Small intestine (tissue), 7 donors: ENCODE data around the gene SLC1A7. TPM values are rescaled to one million over a fixed set of nuclear protein-coding genes. Genes with fewer than 3 reads are reported as not detected.

Source experiments
- DNase-seq, 2 donors: peaks; one replicate each; pipeline versions ENCODE4 v3.0.0 to v3.0.0-alpha.2; 2013
- FAIRE-seq: peaks from 2 replicates; lab custom pipeline; 2012; peaks lifted over from hg19 to GRCh38; lab: Jason Lieb, UNC
- H3K27ac ChIP-seq, 3 donors: one replicate each; pipeline ENCODE4 v1.5.1; 2013; ENCODE audit warnings: low read length in 2 of 3, mild to moderate bottlenecking in 2 of 3, control low read depth in 1 of 3, inconsistent platforms in 1 of 3, low read depth in 1 of 3, moderate library complexity in 1 of 3
- H3K27me3 ChIP-seq, 3 donors: one replicate each; pipeline ENCODE4 v1.6.1; 2013; ENCODE audit warnings: low read length in 3 of 3, inconsistent platforms in 1 of 3; ENCODE audit not compliant: control insufficient read depth in 3 of 3, insufficient read depth in 3 of 3
- H3K36me3 ChIP-seq, 3 donors: one replicate each; pipeline ENCODE4 v1.6.1; 2013; ENCODE audit warnings: low read length in 3 of 3, inconsistent platforms in 1 of 3, low read depth in 1 of 3, mild to moderate bottlenecking in 1 of 3, moderate library complexity in 1 of 3; ENCODE audit not compliant: control insufficient read depth in 3 of 3, insufficient read depth in 2 of 3
- H3K4me1 ChIP-seq, 3 donors: one replicate each; pipeline ENCODE4 v1.6.1; 2013; ENCODE audit warnings: low read length in 2 of 3, inconsistent platforms in 1 of 3, low read depth in 1 of 3, mild to moderate bottlenecking in 1 of 3, moderate library complexity in 1 of 3; ENCODE audit not compliant: control insufficient read depth in 3 of 3, insufficient read depth in 2 of 3
- H3K4me3 ChIP-seq, 3 donors: one replicate each; pipeline ENCODE4 v1.5.1; 2013; ENCODE audit warnings: low read length in 3 of 3, control low read depth in 1 of 3, inconsistent platforms in 1 of 3, low read depth in 1 of 3, mild to moderate bottlenecking in 1 of 3, moderate library complexity in 1 of 3
- H3K9me3 ChIP-seq, 2 donors: one replicate each; pipeline ENCODE4 v1.6.1; 2013; ENCODE audit warnings: low read depth in 1 of 2, low read length in 1 of 2; ENCODE audit not compliant: control insufficient read depth in 2 of 2, insufficient read depth in 1 of 2
- WGBS, 3 donors: extraction: QIAGEN DNeasy Blood & Tissue Kit; methylation state at CpG; one replicate each; pipeline ENCODE4 v1.1.7; 2013; 5-methylcytosine and 5-hydroxymethylcytosine counted together
- polyA plus RNA-seq, 4 donors: library from polyadenylated mRNA; stranded (reverse) in 3 of 4; unstranded in 1 of 4; fragments of 200-250 nt in 3 of 4; fragments of 120-200 nt in 1 of 4; gene quantifications; one replicate each; pipeline versions ENCODE4 v1.2.1 to v1.2.3, GENCODE V29; 2013
- donor health status: healthy with polysubstance abuse.
- donor health status: control.
- donor health status: control.
- donor health status: Bipolar disorder and iron deficiency.
- donor health status: healthy.

SLC1A7 gene
- polyA plus RNA-seq, 4 donors: 0.32 to 9.2 (median 4.7) TPM

DNA sequence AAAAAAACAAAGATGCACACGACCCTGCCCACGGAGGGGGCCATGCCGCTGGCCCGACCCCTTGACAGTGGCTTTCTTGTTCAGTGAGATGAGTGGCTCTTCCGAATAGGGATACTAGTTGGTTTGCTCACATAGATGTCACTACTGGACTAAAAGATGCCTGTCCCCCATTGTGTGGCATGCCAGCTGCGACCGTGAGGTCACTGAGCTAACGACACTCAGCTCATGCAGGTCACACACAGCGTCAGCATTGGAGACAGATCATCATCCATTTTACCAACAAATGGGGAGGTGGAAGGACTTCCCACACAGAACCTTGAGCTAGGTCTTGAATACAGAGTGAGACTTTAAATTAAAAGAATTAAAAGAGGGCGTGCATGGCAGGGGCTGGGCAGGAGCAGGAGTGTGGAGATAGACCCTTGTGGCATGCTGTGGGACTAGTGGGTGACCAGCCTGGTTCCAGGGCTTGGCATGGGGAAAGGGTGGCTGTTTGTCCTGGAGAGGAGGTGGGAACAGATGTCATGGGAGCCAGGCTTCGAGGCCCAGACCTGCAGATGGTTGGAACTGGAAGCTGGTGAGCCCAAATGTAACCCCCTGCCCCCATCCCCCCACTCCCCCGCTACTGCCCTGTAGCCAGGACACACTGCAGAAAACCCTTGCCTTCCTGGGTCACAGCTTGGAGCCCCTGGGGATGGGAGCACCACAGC, 12.4 kb downstream of the SLC1A7 start:
- Histone ChIP-seq H3K9me3 (no peaks in the 10 kb centered on the region), H3K4me1 (no peaks in the 10 kb centered on the region), H3K36me3 (peaks cover 0 to 3% (median 0%) of the 10 kb centered on the region in 3 donors), H3K27me3 (no peaks in the 10 kb centered on the region), H3K4me3 (no peak overlapping the region), H3K27ac (peak overlapping the region in 1 of 3 donors; percentile 63)
- no peak for FAIRE-seq
- DNase-seq: no peak
- WGBS, 3 donors: 77 to 82% (median 80%) methylated on average over 12 of the region's 12 CpGs

DNA sequence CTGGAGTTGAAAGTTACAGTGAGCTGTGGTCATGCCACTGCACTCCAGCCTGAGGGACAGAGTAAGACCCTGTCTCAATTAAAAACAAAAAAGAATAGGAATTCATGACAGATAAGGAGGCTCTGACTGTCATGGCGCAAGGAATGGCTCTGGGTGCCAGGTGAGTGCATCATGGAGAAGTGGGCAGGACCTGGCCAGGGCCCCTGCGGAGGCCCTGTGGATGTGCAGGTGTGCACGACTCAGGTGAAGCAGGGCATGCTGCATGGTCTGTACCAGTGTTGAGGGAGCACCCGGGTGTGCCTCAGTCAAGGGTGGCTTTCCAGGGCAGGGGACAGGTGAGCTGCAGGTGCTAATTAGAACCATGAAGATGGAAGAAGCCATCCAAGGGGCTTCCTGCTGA, 14.0 kb downstream of the SLC1A7 start:
- no peak for DNase-seq
- peaks cover 0 to 9% (median 0%) of the 10 kb centered on the region in 3 donors for H3K4me1 ChIP-seq
- no peak for FAIRE-seq
- 91 to 94% (median 94%) methylated on average over 4 of the region's 4 CpGs for WGBS, 3 donors
- H3K27me3 ChIP-seq: no peaks in the 10 kb centered on the region
- H3K27ac ChIP-seq: no peak overlapping the region
- no peak overlapping the region for H3K4me3 ChIP-seq
- H3K36me3 ChIP-seq: peaks cover 0 to 3% (median 0%) of the 10 kb centered on the region in 3 donors
- H3K9me3 ChIP-seq: no peaks in the 10 kb centered on the region

DNA sequence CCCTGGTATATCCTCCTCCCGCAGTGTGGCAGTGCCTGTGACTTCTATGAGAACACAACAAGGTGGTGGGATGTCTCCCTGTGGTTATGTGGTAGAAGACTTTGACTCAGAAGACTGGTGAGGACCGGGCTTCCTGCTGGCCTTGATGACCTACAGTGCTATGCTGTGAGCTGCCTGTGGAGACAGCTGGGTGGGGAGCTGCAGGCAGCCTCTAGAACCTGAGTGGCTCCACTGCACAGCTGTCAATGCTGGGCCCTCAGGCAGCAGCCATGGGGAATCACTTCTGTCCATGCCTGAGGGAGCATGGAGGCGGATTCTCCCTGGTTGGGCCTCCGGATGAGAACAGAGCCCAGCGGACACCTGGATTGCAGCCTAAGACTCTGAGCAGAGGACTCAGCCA, 14.9 kb downstream of the SLC1A7 start:
- peaks cover 0 to 3% (median 0%) of the 10 kb centered on the region in 3 donors for H3K36me3 ChIP-seq
- peaks cover 0 to 17% (median 0%) of the 10 kb centered on the region in 3 donors for H3K4me1 ChIP-seq
- DNase-seq (no peak), FAIRE-seq (no peak)
- H3K9me3 ChIP-seq: no peaks in the 10 kb centered on the region
- H3K27me3 ChIP-seq: no peaks in the 10 kb centered on the region
- 81 to 84% (median 81%) methylated on average over 5 of the region's 5 CpGs for WGBS, 3 donors
- H3K27ac ChIP-seq: no peak overlapping the region
- no peak overlapping the region for H3K4me3 ChIP-seq

DNA sequence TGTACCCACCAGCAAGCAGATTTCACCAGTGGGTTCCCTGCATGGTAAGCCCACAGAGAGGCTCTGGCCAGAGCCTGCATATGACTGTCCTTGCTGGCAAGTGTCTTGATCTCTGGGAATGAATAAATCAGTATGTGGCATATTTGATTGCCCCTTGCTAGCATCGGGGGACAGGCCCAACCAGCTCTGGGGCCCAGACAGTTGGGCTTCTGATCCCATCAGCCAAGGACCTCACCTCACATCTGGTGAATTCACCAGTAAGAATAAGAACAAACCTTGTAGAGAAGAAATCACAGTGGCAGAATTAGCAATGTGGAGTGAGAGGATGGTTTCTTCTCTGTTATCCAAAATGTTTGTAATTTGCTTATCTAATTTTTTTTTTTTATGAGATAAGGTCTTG, 15.9 kb downstream of the SLC1A7 start:
- Histone ChIP-seq H3K27me3 (no peaks in the 10 kb centered on the region), H3K36me3 (peaks cover 0 to 3% (median 0%) of the 10 kb centered on the region in 3 donors), H3K27ac (no peak overlapping the region), H3K4me1 (peaks cover 0 to 28% (median 0%) of the 10 kb centered on the region in 3 donors), H3K4me3 (no peak overlapping the region), H3K9me3 (no peaks in the 10 kb centered on the region)
- DNase-seq: no peak
- WGBS, 3 donors: 38 to 81% (median 68%) methylated on average over 1 of the region's 1 CpG
- no peak for FAIRE-seq

DNA sequence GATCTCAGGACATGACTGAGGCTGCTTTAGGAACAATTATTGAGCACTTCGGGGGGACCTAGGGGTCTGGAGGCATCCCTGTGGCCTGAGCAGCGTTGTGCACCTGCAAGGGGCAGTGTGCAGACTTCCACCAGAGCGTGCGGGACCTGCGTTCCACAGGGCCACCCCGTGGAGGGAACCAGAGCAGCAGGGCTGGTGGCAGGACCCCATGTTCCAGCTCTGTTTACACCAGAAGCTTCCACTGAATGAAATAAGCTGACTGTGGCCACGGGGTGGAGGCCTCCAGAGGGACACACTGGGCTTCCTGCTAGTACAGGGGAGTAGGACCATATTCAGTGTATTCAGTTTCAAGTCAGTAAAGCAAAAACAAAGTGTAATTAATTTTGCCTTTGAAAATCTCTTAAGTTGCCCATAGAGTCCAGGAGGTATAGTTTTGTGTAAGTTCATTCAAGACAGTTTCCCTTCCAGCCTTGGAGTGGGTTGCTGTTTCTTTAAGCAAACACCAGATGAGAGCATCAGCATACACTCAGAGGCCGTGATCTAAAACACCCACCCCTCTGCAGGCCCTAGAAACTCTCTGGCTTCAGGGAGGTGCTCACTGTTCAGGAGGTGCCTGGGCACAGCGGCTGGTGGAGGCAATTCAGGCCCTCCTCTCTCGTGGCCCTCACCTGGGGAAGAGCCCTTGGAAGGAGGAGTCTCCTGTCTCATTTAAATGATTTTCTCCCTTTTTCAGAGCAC, 16.6 kb downstream of the SLC1A7 start:
- DNase-seq (no peak), FAIRE-seq (no peak)
- Histone ChIP-seq H3K27me3 (no peaks in the 10 kb centered on the region), H3K9me3 (no peaks in the 10 kb centered on the region), H3K4me1 (peaks cover 0 to 35% (median 0%) of the 10 kb centered on the region in 3 donors), H3K27ac (no peak overlapping the region), H3K36me3 (peaks cover 0 to 3% (median 0%) of the 10 kb centered on the region in 3 donors), H3K4me3 (no peak overlapping the region)
- WGBS, 3 donors: 73 to 77% (median 74%) methylated on average over 10 of the region's 10 CpGs

DNA sequence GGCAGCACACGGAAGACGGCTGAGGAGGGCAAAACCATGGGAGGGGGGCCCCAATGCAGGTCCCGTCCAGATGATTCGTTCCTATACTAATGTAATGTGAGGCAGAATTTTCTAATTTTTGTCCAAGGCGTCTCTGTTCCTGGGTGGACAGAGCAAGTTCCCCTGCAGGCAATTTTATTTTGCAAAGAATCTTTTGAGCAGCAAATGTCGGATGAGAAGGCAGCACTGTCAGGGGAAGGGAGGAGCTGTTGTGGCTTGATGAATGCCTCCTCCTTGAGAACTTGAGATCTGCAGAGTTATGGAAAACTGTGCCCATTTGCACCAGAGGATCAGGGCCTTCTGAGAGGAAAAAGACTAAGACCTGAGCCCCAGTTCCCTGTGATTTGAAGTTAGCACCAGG, 17.3 kb downstream of the SLC1A7 start:
- Histone ChIP-seq H3K27me3 (no peaks in the 10 kb centered on the region), H3K27ac (no peak overlapping the region), H3K9me3 (no peaks in the 10 kb centered on the region), H3K36me3 (peaks cover 0 to 2% (median 0%) of the 10 kb centered on the region in 3 donors), H3K4me1 (peaks cover 0 to 42% (median 2%) of the 10 kb centered on the region in 3 donors), H3K4me3 (no peak overlapping the region)
- 73 to 87% (median 80%) methylated on average over 6 of the region's 6 CpGs for WGBS, 3 donors
- FAIRE-seq (no peak), DNase-seq (no peak)

DNA sequence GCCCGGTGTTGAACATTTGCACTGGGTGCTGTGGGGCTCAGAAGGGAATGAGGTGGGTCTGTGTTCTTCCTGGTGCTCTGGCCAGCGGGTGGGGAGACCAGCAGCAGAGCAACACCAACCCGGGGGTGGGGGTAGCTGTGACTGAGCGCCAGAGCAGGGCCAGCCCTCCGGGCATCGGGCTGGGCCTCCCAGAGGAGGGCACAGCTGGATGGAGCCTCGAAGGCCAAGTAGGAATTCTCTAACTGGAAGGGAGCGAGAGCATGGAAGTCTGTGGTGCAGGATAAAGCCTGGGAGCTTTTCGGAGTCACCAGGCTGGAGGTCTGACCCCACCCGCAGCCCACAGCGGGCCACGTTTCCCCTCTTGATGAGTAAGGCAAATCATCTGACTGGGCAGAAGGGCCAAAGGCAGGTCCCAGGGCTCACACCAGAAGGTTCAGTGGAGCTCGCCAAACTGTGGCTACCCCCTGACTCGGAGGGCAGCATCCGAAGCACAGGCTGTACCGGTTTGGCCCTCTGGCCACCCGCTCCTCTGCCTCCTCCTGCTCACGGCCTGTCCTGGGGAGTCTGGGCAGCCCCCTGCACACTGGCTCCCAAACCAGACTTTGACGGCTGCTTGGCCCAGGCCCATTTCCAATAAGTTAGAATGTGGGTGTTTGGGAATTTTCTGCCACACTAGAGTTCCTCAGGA, 18.8 kb downstream of the SLC1A7 start:
- FAIRE-seq (no peak), DNase-seq (no peak)
- H3K27me3 ChIP-seq: no peaks in the 10 kb centered on the region
- 72 to 87% (median 85%) methylated on average over 19 of the region's 19 CpGs for WGBS, 3 donors
- no peaks in the 10 kb centered on the region for H3K9me3 ChIP-seq
- peak overlapping the region in 2 of 3 donors; percentile 13 to 60 for H3K27ac ChIP-seq
- peaks cover 0 to 48% (median 5%) of the 10 kb centered on the region in 3 donors for H3K4me1 ChIP-seq
- no peaks in the 10 kb centered on the region for H3K36me3 ChIP-seq
- no peak overlapping the region for H3K4me3 ChIP-seq

DNA sequence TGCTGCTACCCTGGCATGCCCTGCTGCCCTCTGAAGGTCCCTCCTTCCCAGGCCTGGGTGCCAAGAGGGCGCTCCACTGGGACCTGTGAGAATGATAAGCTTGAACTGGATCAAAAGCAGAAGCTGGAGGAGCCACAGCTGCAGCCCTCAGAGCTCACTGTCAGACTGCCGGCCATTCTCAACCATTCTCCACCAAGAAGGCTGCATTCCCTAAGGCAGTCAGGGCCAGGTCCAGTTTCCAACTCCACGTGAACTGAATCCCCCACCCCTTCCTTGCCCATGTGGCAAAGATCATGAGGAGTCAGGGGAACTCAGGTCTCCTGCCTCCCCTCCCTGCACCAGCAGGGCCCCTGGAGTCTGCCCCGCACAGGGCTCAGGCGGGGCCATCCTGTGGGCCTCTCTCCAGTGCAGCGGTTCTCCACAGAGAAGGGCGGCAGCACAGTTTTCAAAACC, 19.5 kb downstream of the SLC1A7 start:
- Histone ChIP-seq H3K4me3 (no peak overlapping the region), H3K27me3 (no peaks in the 10 kb centered on the region), H3K9me3 (no peaks in the 10 kb centered on the region), H3K4me1 (peaks cover 0 to 53% (median 6%) of the 10 kb centered on the region in 3 donors), H3K27ac (peak overlapping the region in 1 of 3 donors; percentile 22), H3K36me3 (no peaks in the 10 kb centered on the region)
- FAIRE-seq: no peak
- WGBS, 3 donors: 52 to 66% (median 56%) methylated on average over 7 of the region's 7 CpGs
- peak in 1 of 2 donors; percentile 70 for DNase-seq
